Kidney glomerular epithelial cell (primary cell): Measurements from ENCODE around the gene SMG1.

Source experiments
- DNase-seq: peaks from one replicate; lab custom pipeline; 2025; lab: John Stamatoyannopoulos, UW

The SMG1 gene

DNA sequence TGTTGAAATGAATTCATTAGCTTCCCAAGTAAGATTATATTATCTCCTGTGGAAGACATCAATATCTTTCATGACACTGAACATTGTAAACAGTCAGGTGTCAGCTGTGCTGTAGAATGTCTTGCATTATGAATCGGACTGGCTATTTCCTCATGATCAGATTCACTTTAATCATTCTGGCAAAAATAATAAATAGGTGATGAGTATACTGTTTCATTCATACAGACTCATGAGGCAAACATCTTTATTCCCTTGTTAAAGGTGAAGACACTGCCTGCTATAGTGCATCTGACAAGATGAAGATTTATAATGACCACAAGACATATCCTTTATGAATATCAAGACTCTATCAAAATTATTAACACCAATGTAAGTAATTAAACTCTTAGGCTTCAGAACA lies 73.6 kb downstream of the SMG1 start:
- DNase-seq = no peak

DNA sequence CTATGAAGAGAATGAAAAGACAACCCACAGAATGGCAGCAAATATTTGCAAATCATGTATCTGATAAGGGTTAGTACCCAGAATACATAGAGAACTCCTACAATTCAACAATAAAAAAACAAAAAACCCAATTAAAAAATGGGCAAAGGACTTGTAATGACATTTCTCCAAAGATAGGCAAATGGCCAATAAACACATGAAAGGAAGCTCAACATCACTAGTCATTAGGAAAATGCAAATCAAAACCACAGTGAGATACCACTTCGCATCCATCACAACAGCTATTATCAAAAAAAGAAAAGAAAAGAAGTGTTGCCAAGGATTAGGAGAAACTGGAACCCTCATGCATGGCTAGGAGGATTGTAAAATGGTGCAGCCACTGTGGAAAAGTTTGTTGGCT lies 79.8 kb downstream of the SMG1 start:
- DNase-seq = no peak

DNA sequence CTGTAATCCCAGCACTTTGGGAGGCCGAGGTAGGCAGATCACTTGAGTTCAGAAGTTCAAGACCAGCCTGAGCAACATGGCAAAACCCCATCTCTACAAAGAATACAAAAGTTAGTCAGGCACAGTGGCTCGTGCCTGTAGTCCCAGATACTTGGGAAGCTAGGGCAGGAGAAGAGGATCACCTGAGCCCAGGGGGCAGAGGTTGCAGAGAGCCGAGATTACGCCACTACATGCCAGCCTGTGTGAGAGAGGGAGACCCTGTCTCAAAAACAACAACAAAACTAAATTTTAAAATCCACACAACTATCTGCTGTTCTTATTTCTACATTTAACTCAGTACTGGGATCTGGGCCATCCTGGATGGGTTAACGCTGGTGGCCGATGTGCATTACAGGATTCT lies 83.6 kb downstream of the SMG1 start:
- no peak for DNase-seq

DNA sequence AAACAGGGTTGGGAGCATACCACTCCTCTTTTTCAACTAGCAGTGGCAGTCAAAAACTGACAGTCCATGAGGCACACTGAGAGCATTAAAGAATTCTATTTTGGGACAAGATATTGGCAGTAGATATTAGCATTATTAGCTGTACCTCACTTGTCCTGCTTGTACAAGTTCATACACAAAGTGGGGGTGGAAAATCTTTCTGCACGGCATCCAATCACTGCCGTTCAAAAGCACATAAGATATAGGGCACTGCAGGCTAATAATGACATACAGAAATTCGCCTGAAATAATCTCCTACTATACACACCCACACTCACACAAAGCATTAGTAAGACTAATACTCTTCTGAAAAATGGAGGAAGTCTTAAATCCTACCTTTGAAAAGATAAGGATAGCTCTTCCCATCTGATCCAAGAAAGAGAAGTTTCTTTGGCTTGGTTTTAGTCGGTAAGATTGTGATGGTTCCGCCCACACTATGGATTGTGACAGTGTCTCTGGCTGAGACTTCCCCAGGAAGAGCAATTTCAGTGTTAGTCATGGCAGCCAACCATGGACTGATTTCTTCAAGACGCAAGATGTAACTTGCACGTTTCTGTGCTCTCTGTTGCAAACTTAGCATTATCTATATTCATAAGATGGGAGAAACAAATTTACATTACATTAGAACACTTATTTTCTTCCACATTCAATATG lies 84.2 kb downstream of the SMG1 start:
- no peak for DNase-seq

DNA sequence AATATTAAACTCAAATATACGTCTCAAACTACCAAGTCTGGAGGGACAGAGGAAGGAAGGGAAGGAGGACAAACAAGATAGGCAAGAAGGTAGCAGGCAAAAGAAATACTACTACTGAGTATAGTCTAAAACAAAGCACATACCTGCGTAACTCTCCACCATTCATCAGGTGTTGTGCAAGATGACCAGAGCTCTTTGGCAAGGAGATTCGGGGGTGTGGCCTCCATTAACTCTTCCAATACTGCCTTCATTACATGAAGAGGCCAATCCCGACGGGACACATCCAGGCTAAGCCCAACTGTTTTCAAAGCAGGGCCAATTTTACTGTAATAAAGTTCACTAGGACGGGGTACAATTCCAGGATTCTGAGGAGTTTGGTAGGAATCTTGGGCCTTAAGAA lies 86.7 kb downstream of the SMG1 start:
- DNase-seq = no peak

DNA sequence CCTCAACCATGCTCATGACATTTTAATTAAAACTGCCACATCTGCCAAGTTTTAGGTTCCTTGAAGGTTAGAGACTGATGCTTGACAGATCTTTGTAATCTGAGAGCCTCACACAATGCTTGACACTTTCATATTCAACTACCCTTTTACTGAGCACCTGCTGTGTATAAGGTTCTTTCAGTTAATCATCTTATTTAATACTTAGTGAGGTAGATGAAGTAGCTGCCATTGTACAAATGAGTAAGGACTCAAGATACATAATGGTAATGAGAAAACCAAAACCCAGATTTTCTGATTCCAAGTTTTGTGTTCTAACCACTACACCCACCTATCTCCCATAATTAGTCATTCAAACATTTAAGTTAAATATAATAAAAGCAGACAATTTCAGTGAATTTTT lies 89.5 kb downstream of the SMG1 start:
- no peak for DNase-seq

DNA sequence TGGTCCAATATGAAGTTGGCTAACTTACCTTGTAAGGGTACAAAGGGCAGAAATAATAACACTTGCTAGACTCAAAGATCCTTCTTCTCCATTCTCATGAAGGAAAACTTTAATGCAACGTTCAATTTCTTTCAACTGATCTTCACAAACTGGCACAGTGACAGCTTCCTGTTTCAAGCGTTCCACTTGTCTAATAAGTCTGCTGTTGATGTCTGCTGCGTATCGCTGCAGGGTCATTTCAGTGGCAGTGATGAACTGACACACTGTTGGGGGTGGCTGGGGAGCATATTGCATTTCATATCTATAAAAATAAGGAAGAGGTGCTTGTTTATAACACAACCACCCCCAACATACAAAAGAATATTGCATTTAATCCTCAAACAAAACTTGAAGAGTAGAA lies 91.3 kb downstream of the SMG1 start:
- DNase-seq = no peak

DNA sequence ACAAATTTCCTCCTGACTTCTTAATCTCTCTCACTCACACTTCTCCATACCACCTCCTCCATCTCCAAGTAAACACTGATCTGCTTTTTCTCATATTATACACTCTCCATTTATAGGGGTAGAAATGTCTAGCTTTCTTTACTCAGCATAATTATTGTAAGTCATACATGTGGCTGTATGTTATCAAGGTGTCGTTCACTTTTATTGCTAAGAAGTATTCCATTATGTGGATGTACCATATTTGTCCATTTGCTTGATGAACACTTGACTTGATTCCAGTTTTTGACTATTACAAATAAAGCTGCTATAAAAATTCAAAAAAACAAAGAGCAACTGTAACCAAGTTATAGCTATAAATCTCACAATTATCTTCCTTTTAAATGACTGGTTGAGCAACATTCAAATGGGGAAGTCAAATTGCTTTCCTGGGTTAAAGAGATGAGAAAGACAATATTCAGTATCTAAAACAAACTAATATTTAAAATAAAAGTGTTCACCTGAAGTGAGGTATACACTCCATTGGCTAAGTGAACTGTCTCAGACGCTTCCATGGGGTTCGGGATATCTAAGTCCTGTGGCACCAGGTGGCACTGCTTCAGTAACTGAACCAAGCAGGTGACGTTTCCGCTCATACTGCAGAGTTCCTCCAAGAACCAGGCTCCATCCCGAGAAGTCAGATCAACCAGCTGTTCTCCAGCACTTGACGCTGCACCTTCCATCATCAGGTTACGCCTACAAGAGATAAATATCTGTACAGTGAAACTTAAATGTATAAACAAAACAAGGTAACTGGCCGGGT lies 92.3 kb downstream of the SMG1 start:
- no peak for DNase-seq

DNA sequence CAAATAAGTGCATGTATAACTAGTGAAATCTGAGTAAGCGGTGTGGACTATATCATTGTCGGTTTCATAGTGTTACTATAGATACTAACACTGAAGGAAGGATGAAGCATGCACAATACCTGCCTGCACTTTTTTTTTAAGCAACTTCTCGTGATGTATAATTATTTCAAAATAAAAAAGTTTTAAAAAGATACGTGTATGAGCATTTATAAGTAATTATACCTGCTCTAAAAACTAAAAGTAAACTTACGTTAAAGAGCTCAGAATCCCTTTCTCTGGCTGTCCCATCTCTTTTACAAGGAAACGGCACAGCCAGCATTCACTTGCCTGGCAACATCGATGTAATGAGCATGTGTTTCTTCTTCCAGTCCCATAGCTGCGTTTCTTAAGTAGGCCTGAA lies 93.6 kb downstream of the SMG1 start:
- DNase-seq = no peak

DNA sequence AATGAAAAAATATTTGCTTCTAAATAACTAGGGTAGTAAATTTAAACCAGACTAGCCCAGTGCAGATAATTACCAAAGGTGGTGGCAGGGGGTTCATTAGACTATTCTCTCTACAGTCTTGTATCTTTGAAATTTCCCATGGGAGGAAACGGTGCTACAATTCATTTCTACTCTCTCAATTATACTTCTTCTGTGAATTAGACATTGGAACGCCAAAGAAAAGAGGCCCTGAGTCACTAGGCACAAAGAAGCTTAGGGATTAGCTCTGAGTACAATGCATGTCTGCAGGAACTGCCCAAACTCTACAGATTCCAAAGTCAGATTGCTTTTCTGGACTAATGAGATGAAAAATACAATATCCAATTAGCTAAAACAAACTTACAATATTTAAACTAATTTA lies 94.2 kb downstream of the SMG1 start:
- no peak for DNase-seq

DNA sequence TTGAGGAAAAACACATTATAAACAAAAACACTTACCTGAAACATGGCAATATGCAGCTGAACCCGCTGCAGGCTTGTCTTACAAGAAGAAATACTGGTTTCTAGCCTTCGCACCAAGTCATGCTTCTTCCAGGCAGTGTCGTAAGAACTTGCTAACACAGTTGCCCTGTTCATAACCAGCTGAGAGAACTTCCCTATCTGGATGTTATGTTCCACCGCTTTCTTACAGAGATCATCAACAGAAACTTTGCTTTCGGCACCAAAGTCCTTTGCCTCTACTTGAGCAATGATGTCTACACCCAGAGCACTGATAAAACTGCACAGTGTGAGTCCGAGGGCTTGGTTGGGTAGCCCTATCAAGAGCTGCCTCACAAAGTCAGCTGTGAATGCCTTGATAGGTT lies 97.0 kb downstream of the SMG1 start:
- DNase-seq = no peak

DNA sequence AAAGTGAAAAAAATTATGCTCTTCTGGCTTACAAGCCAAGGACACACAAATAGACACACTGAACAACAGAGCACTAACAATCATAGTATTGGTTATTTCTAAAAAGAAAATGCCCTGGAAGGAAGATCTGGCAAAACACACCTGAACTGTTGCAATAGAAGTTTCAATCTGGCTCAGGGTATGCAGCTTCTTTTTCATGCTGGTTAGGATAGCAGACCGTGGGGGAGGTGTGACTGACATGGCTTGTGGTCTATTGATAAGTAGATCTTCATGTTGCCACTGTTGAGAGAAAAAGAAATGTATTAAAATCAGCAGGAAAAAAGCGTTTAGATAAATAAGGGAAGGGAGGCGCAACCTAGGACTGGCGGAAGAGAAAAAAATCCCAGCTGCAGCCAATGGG lies 98.3 kb downstream of the SMG1 start:
- DNase-seq = no peak

DNA sequence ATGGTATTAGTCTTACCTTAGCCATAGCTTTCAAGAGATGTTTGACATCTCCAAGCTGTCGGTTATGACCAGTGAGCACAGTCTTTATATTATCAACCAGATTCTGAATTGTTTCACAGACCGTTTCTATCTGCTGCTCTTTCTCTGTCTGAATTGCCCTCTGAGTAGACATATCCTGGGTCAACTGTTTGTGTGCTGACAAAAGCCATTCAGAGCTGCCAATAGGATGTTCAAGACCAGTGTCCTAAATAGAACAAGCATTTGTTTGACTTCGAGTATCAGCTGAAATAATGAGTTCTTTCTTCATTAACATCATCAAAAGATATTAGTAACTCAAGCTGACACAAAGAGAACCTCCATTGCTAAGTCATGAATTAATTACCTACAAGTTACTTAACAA lies 109.9 kb downstream of the SMG1 start:
- no peak for DNase-seq

DNA sequence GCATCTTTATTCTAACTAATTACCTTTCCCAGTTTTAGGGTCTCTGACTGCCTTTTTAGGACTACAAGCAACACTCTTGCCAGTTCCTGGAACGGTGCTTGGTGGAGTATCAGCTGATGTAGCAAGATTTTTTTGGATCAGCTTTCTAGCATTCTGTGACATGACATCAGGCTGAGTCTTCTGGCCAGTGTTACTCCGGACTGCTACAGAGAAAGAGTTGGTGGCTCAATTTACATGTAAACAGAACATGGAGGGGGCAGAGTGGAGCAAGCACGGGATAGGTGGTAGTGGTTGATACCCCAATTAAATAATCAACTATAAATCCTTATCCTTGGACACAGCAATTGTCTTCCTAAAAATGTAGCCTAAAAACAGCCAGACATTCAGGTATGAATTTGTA lies 114.3 kb downstream of the SMG1 start:
- DNase-seq = no peak

DNA sequence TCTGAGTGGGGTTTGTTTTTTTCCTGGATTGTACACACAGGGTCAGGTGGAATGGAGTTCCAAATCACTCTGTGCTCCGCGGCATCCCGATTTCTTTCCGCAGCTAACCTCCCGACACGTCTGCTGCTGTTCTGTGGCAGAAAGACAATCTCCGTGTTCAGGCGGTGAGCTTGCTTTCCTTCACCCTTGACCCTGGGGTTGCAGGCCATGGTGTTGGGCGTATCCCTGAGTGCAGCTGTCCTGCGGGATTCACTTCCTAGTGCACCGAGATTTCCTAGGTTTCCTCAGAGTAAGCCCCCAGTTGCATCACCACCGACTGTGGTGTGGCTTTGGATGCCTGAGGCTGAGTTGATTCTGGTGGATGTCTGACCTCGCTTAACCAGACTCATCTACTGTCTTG lies 117.0 kb downstream of the SMG1 start:
- DNase-seq = no peak

DNA sequence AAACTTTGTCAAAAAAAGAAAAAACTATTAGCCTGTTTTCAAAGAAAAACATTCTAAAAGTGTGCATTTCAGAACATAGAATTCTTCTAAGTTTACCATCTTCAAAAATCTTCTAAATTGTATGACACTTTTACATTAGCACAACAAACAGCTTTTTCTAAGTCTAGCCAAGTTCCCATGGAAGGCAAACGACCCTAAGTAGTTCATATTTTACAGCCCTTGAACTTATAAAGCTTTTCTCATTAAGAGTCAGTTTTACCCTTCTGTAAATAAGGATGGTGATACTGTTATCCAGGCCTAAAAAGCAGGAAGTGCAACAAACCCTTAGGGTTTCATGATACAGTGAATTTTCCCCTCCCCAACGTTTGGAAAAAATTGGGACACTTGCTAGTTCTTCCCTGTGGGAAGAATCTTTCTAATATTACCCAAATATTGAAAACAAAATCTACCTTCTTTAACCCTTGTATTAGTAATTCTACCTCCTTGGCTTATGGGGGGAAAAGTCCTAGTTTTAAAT lies 120.9 kb downstream of the SMG1 start:
- DNase-seq = no peak

DNA sequence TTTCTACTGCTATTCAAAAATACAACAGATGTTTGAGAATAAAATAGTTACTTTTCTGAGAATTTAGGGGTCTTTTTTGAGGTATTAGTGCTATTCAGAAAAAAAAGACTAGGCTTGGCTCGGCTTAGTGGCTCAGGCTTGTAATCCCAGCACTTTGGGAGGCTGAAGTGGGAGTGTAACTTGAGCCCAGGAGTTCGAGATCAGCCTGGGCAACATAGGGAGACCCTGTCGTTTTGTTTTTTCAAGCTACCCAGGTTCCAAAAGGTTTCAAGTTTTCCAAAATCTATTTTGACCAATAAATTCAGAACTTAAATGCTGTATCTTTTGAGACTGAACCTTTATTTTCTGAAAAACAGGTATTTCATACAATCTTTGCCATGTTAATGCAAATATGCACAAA lies 121.7 kb downstream of the SMG1 start:
- DNase-seq = no peak

DNA sequence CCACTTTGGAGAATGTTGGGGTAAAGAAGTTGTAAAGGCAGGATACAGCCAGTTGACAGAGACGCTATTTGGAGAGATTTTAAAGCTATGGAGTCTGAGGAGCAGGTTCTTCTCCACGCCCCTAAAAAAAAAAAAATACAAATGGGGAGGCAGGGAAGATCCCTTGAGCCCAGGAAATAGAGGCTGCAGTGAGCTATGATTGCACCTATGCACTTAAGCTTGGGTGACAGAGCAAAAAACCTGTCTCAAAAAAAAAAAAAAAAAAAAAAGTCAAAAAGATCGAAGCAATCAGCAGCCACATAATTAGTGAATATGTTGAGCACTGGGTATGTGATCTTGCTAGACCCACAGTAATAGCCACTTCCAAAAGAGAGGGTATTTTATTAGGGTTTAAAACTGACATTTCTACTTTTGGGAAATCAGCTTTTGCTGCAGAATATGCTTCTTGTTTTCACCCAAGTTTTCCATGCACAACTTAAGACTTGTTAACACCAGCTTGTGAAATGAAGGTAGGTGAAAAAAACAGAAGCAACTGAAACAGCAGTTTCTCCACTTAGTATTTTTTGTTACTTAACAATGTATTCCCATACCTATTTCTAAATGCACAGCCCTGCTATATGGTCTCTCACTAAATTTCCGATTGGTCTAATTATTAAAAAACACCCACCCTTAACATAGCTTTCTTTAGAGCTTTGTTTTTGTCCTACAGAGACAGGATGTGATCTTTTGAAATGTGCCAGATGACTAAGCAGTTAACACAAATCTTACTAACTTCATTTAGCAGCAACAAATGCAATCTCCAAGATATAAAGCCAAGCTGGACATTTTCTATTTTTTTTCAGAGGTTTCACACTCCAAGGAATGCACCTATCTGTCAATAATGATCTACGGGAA lies 122.4 kb downstream of the SMG1 start:
- no peak for DNase-seq

DNA sequence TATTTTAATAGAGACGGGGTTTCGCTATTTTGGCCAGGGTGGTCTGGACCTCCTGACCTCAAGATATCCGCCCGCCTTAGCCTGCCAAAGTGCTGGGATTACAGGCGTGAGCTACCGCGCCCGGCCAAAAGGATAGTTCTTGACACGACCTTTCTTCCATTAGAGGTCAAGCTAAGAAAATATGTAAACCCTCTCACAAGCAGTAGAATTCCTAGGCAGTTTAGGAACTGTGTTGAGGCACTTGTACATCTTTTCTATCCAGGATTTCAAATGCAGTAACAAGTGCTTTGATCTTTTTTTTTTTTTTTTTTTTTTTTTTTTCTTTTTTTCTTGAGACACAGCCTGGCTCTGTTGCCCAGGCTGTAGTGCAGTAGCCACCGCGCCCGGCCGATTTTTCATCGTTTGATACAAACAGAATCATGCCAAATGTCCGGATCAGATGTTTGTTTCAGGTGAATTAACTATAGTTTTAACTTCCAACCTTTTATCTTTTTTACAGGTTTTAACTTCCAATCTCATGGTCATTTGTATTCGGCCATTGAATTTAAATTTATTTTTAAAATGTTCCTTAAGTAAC lies 123.4 kb downstream of the SMG1 start:
- DNase-seq = no peak

DNA sequence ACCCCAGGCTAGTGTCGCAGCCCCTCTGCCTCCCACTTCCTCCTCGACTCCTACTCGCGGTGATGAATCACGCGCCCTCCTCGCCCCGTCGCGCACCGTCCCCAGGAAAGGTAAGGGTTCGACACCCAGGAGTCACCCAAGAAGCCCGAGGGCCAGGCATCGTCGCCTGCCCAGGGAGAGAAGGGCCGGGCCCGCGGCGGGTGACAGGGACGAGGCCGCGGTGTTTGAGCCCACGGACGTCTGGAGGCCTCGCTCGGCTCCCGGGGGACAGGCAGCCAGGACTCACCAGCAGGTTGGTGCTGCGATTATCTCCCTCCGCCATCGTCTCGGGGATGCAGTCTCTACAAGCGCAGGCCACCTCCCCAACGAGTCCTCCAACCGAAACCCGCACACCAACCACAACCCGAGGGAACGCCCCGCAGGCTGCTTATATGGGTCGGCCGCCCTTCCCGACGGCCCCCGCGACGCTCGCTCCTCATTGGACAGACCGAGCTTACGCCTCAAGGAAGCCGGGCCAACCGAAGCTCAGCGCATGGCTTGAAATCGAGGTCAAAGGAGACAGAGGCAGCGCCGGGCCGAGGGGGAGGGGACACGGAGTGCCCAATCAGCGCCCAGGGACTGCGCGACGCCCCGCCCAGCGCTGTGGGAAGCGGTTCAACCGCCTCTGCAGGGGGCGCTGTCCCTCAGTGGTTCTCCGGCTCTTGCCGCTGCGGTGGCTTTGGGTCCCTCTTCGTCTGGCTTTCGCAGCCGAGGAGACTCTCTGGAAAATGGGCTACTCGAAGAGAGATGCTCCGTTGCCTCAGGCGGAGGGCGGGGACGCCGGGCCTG lies 124.8 kb downstream of the SMG1 start, which contains the start of gene ARL6IP1:
Gene ARL6IP1, minus strand, starts transcription at position 405 of the 828 bp plus-strand sequence. Its CDS starts 83 bp downstream, at position 322.
- DNase-seq = peak; percentile 98

DNA sequence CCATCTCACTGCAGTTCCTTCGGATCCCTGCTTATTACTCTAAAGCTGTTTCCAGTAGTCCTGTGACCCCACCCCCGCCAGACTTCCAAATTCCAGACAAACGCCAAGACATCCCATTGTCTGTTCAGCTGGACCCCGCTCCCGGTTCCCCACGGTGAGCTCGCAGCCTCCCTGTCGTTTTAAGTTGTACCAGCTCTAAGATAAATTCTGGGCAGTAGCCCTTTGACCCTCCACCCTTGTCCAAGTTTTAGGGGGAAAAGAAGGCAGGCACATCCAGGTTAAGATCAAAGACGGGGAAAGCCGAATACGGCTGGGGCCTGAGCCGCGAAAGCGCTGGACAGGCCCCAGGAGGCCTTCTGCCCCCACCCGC lies 125.4 kb downstream of the SMG1 start:
- no peak for DNase-seq
